Activated T-helper 1 cell treated with Interleukin-2 at 50 U/mL for 16 hours (primary cell): ENCODE data around the gene DLEC1.
"Not testable (repeated sequence)": the region's sequence is repeated elsewhere in the genome, so short reads cannot be mapped to it uniquely, and the experiment has no call there.

Experiments
- DNase-seq: peaks from one replicate; pipeline ENCODE4 v3.0.0-alpha.2; 2020; ENCODE audit warnings: low read depth

DLEC1 gene

DNA sequence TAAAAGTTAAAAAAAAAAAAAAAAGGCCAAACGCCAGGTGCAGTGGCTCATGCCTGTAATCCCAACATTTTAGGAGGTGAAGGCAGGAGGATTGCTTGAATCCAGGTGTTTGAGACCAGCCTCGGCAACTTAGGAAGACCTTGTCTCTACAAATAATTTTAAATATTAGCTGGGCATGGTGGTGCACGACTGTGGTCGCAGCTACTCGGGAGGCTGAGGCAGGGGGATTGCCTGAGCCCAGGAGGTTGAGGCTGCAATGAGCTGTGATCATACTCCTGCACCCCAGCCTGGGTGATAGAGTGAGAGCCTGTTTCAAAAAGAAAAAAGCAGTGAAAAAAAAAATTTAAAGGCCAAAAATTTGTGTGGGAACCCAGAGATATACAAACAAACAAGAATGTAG lies 2.7 kb upstream of the DLEC1 start:
- no peak for DNase-seq

DNA sequence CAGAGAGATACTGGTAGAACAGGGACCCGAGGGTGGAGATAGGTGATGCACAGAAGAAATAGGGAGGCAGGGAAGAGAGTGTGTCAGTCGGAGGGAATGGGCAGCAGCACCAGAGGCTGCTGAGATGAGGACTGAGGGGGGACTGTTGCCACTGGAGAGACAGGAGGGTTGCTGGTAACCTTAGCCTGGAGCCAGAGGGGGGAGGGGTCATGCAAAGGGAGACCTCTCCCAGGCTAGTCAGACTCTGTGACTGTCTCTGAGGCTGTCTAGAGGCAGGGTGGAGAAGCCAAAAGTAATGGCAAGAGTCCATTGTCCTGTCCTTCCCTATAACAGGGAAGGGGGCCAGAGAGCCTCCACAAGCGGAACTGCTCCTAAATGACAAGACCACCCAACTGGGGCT lies 2.1 kb upstream of the DLEC1 start:
- no peak for DNase-seq

DNA sequence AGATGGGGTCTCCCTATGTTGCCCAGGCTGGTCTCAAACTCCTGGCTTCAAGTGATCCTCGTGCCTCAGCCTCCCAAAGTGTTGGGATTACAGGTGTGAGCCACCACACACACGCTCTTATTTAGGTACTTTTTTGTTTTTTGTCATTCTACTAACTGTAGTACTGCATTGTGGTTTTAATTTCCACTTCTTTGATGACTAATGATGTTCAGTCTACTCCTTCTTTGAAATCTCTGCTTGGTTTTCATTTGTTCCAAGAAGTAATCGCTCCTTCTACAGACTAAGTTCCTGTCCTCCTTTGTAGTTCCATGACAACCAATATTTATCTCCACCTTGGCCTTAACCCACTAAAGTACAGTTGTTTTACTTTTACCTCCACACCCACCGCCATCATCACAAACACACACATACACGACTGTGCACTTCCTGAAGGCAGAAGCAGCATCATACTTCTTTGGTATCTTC lies 529 bp upstream of the DLEC1 start:
- DNase-seq = no peak

DNA sequence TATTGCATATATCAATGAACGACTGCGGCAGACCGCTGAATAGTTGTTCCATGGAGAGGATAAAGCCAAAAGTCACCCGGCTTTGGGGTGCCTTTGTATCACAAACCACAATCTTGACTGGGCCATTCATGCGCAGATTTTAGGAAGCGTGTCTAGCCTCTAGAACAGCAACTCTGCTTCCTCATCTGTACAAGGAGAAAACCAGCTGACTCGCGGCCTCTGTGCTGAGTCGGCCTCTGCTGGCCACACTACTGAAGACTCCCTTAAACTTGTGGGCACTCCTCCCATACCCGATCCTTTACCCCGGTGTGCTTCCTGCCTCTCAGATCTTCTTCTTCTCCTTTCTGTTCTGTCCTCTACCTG lies 872 bp downstream of the DLEC1 start:
- DNase-seq = peak; percentile 40

DNA sequence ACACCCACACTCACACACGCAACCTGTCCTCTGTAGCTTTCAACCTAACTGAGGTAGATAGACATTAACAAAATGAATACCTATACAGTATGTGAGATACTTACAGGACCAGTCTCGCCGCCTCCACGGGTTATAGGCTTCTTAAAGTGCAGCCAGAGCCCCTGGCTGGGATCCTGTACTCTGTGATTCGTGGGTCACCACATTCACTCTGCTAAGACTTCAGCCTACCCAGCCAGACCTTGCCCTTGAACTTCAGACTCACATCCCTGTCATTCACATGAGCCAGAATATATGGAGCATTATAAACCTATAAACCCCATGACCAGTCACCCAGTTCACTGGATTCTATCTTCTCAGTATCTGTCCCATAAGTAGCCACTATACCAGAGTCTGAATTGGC lies 1.4 kb downstream of the DLEC1 start:
- no peak for DNase-seq

DNA sequence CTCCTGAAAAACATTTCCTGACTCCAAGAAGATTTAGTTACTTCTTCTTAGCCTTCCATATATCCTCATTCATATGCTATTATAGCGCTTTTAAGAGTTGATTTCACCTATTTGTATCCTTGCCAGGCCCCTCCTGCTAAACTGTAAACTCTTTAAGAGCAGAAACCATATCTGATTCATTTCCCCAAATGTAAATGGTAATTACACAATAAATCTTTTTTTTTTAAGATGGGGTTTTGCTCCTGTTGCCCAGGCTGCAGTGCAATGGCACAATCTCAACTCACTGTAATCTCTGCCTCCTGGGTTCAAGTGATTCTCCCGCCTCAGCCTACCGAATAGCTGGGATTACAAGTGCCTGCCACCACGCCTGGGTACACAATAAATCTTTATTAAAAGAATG lies 4.5 kb downstream of the DLEC1 start:
- DNase-seq = no peak

DNA sequence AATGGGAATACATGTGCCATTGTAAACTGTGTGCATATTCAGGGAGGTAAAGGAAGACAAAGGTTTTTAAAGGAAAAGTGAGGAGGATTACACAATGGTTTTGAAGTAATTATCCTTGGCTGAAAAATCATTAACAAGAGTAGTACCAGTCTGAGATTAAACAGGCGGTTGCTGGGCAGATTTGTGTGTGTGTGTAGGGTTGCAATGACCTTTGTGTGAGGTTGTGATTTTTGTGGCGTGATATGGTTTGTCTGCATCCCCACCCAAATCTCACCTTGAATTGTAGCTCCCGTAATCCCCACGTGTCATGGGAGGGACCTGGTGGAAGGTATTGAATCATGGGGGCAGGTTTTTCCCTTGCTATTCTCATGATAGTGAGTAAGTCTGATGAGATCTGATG lies 7.0 kb downstream of the DLEC1 start:
- DNase-seq = no peak

DNA sequence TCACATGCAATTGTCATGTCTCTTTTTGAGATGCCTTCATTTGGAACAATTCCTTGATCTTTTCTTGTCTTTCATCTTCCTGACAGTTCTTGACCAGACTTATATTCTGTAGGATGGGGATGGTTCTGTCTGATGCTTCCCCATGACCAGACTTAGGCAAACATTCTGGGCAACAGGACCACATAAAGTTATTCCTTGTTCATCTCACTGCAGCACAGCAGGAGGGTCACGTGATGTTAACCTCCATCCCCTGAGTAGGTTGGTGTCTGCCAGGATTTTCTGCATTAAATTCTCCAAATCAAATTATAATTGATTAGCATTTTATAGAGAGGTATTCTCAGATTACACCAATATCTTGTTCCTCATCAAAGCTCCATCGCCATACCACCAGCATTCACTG lies 7.8 kb downstream of the DLEC1 start:
- no peak for DNase-seq

DNA sequence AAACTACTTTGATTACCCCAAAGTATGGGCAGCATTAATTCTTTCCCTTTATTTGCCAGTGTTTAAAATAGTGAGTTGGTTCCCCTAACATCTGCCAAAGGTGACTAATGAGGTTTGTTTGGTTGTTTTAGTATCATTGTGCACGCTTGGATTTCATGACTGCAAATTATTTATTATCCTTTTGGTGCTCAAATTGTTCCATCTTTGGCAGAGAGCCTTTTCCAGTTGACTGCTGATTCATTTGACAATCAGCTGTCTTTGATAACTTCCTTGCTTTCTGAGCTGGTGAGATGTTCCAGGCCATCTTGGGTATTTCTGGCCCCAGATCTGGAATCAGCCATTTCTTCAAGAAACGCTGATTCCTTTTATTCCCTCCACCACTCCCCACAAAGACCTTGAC lies 8.9 kb downstream of the DLEC1 start:
- no peak for DNase-seq

DNA sequence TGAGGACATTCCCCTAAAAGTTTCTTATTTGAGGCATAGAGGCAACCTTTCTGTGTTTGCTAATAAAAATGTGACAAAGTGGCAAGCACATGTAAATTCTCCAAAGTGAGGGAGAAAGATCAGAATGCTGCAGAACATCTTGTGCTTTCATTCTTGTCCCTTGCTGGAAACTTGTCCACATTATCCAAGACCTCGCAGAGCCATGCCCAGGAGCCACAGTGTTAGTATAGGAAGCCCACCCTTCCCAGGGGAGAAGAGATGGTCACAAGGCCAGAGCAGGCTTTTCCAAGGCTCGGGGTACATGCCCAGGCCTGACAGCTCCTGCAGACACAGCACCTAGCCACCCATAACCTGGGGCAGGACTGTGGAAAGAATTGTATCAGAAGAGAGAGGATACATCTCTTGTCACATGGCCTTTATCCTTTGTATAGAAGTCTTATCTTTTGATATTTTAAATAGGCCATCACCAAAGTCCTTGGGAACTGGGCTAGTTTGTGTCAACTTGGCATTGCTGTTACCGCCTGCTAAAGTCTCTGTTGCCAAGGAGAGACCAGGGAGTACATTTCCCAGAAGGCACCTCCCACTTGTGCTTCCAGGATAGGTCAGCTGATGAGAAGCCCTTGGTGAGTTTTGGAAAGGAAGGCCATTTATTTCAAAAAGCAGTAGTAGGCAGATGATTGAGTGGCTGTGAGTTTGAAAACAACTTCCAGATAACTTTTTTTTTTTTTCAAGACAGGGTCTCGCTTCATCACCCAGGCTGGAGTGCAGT lies 10.5 kb downstream of the DLEC1 start:
- DNase-seq = no peak

DNA sequence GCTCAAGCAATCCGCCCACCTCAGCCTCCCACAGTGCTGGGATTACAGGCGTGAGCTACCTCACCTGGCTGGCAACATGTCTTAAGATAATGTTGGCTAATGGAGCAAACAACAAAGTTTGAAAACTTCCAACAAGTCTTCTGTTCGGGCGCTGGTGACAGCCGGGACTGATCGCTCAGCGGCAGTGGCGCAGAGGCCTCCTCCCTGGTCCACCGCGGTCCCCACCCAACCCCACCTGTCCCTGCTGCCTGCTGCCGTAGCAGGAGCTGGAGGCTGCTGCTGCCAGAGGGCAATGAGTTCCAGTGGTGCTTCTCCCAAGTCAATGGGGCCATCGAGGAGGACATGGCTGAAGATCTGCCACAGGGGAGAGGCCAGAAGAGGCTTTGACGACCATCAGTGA lies 12.1 kb downstream of the DLEC1 start:
- DNase-seq = no peak

DNA sequence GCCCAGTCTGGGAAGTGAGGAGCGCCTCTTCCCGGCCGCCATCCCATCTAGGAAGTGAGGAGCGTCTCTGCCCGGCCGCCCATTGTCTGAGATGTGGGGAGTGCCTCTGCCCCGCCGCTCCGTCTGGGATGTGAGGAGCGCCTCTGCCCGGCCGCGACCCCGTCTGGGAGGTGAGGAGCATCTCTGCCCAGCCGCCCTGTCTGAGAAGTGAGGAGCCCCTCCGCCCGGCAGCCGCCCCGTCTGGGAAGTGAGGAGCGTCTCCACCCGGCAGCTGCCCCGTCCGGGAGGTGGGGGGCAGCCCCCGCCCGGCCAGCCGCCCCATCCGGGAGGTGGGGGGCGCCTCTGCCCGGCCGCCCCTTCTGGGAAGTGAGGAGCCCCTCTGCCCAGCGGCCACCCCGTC lies 14.3 kb downstream of the DLEC1 start:
- DNase-seq = not testable (repeated sequence)

DNA sequence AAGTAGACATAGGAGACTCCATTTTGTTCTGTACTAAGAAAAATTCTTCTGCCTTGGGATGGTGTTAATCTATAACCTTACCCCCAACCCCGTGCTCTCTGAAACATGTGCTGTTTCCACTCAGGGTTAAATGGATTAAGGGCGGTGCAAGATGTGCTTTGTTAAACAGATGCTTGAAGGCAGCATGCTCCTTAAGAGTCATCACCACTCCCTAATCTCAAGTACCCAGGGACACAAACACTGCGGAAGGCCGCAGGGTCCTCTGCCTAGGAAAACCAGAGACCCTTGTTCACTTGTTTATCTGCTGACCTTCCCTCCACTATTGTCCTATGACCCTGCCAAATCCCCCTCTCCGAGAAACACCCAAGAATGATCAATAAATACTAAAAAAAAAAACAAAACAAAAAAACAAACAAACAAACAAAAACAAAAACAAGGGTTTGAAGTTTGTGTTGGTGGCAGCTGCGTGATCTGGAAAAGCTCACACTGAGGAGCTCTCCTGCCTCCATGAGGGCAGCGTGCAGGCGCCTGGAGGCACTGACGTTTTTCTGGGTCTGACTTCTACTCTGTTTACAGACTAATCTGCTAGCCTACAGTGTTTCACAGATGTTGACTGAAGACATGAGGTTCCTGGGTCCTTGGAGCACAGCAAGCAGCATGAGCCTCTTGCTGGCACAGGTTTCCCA lies 14.9 kb downstream of the DLEC1 start:
- not testable (repeated sequence) for DNase-seq

DNA sequence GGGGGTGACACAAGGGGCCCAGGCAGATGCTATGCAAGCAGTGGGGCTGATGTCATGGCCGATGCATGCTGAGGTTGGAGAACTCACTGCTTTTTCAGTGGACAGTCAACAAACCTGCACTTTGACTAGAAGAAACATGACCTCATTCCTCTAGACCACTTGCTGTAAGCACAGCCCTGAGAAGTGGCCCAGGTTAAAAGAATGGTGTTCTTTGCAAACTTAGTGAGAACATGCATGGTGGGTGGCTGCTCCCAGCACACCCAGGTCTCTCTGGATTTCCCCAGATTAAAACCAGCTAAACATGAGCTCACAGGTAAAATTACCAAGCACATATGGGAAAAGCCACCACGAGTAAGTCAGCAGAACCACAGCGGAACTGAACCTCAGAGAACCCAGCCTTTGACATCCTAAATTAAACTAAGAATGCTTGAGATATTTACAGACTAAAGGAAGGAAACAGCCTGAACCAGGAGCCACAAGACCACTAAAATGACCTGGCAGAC lies 15.5 kb downstream of the DLEC1 start:
- DNase-seq = no peak

DNA sequence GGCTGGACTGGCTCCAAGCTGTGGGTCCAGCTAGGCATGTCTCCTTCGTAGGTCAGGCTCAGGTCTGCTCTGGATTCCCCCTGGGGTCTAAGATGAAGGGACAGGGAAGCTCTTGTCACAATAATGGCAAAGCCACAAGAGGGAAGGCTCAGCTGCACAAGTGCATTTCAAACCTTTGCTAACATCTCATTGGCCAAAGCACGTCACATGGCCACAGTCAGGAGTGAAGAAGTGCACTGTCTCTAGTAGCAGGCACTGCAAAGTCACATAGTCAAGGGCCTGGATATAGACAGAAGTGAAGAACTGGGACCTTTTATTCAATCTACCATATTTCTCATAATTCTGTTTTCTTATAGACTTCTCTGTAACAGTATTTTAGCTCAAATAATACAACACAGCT lies 20.1 kb downstream of the DLEC1 start:
- no peak for DNase-seq

DNA sequence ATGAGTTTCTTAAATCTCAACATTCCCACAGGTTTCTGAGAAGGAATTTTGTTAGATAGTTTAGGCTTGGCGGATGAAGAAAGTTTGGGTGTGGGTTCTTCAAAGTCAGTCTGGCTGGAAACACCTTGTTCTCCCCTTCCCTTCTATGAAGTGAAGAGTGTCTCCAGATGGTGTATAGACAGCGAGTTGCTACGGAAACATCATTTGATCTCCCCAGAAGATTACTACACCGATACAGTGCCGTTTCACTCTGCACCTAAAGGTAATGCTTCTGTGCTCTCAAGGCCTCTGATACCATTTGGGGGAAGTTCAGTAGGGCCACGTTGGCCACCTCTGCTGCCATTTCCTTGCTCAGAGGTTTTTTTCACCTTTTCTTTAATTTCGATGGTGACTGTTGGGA lies 20.6 kb downstream of the DLEC1 start:
- no peak for DNase-seq

DNA sequence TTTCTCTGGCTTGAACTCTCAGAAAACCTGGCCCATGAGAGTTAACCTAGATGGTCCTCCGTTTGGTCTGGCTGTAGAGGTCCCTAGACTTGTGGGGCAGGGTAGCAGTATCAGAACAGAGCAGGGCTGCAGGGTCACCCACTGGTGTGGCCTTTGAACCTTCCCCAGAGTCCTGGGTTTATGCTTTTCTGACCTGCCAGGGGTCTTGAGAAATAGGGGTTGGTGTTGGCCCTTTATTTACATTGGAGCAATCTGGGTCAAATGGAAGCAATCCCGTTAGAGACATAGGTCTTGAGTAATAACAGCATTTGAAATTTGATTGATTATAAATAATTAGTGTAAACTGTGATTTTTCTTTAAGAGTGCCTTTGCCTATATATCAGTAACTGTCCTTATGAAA lies 23.8 kb downstream of the DLEC1 start:
- no peak for DNase-seq

DNA sequence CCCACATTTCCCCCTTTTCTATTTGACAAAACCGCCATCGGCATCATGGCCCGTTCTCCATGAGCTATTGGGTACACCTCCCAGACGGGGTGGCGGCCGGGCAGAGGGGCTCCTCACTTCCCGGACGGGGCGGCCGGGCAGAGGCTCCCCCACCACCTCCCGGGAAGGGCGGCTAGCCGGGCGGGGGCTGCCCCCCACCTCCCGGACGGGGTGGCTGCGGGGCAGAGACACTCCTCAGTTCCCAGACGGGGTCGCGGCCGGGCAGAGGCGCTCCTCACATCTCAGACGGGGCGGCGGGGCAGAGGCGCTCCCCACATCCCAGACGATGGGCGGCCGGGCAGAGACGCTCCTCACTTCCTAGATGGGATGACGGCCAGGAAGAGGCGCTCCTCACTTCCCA lies 25.4 kb downstream of the DLEC1 start:
- DNase-seq = not testable (repeated sequence)

DNA sequence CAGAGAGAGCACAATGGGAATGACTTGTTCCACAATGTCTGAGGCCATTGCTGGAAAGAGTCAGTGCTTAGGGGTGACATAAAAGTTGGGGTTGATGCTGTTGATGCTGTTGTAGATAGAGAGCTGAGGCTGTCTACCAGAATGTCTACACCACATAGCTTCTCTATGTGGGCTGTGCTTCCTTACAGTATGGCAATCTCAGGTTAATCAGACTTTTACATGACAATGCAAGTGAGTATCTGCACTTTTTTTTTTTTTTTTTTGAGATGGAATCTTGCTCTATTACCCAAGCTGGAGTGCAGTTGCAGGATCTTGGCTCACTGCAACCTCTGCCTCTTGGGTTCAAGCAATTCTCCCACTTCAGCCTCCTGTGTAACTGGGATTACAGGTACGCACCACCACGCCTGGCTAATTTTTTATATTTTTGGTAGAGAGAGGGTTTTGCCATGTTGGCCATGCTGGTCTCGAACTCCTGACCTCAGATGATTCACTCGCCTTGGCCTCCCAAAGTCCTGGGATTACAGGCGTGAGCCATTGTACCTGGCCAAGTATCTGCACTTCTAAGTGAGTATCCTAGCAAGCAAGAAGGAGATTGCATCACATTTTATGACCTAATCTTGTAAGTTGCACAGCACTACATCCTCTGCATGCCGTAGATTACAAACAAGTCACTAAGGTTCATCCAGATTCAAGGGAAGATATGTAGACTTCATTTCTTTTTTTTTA lies 28.7 kb downstream of the DLEC1 start:
- DNase-seq = no peak

DNA sequence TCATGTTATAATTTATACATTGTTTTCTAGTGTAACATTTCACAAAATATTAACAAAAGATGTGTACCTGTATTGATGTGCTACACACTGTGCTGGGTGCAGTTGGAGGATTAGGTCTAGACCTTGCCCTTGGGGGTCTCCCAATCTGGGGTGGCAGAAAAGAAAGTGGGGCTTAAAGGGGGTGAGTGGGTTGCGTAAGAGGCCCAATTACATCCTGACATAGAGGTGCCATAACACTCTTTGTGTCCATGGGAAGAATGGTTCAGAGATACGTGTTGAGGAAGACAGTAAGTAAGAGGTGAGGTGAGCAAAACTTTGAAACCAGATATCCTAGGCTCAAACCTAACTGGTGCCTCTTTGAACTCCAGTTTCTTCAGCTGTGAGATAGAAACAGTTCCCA lies 31.0 kb downstream of the DLEC1 start:
- no peak for DNase-seq

DNA sequence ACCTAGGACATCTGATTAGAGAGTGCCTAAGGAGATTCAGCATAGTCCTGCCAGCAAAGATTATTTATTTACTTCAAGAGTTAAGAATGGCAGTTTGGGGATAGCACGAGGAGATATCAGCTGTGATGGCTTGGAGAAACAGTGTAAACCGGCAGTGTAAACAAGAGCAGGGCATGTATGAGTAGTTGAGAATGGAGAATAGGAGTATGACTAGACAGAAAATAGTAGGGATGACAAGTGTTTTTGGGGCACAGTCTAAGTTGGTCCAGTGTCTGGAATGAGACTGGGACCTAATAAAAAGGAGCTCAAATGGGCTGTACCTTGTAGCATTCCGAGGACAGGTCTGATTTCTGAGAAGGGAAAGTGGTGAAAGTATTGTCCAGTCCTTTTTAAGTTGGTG lies 38.1 kb downstream of the DLEC1 start:
- DNase-seq = not testable (repeated sequence)

DNA sequence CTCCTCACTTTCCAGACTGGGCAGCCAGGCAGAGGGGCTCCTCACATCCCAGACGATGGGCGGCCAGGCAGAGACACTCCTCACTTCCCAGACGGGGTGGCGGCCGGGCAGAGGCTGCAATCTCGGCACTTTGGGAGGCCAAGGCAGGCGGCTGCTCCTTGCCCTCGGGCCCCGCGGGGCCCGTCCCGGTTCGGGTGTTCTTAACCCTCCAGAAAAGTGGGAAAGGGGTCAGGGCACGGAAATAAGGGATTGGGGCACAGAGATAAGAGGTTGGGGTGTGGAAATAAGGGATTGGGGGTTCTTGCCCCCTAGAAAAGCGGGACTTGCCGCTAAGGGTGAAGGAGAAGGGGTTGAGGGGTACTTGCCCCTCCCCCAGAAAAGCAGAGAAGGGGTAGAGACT lies 43.3 kb downstream of the DLEC1 start:
- DNase-seq = not testable (repeated sequence)

DNA sequence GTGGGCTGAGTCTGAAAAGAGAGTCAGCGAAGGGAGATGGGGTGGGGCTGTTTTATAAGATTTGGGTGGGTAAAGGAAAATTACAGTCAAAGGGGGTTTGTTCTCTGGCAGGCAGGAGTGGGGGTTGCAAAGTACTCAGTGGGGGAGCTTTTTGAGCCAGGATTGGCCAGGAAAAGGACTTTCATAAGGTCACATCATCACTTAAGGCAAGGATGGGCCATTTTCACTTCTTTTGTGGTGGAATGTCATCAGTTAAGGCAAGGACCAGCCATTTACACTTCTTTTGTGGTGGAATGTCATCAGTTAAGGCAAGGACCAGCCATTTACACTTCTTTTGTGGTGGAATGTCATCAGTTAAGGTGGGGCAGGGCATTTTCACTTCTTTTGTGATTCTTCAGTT lies 44.2 kb downstream of the DLEC1 start:
- DNase-seq = not testable (repeated sequence)
